HuH-7 (cell line): ENCODE results near the gene TEX50.
"Not testable (repeated sequence)": the region's sequence is repeated elsewhere in the genome, so short reads cannot be mapped to it uniquely, and the experiment has no call there.

Source experiments
- DNase-seq: peaks from one replicate; pipeline ENCODE4 v3.0.0; 2011; ENCODE audit warnings: low spot score

TEX50 gene, protein sequence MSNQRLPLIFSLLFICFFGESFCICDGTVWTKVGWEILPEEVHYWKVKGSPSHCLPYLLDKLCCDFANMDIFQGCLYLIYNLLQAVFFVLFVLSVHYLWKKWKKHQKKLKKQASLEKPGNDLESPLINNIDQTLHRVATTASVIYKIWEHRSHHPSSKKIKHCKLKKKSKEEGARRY

DNA sequence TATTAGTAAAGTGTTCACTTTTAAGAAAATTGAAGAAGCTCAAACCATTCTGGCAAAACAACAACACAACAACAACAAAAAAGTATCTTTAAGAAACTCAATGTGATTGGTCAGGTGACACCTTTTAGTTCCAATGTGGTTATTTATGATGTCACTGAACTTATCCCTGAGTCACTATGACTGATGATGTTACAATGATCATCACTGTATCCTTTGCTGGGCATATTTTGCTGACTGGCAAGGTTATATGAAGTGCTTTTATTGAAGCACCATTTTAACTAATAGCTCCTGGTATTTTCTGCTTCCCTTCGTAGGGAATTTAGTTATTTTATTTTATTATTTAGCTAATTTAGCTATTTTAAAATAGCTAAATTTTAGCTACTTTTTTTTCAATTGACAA lies at the start of gene TEX50:
TEX50 (plus strand) TSS at position 223 of the 400 bp plus-strand sequence. CDS start 184 bp downstream, outside the sequence.
- no peak for DNase-seq

DNA sequence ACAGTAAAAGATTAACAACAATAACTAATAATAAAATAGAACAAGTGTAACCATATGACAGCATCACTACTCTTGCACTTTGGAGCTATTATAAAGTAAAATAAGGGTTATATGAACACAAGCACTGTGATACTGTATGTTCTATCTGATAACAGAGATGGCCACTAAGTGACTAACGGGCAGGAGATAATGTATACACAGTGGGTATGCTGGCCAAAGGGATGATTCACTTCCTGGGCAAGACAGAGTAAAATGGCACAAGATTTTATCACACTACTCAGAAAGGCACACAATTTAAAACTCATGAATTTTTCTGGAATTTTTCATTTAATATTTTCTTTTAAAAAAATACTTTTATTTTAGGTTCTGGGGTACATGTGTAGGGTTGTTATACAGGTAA lies 44.6 kb upstream of the TEX50 start:
- no peak for DNase-seq

DNA sequence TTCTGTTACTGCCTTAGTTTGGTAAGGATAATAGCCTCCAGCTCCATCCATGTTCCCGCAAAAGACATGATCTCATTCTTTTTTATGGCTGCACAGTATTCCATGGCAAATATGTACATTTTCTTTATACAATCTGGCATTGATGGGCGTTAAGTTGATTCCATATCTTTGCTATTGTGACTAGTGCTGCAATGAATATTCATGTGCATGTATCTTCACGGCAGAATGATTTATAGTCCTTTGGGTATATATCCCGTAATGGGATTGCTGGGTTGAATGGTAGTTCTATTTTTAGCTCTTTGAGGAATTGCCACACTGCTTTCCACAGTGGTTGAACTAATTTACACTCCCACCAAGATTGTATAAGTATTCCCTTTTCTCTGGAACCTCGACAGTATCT lies 44.0 kb upstream of the TEX50 start:
- DNase-seq = not testable (repeated sequence)

DNA sequence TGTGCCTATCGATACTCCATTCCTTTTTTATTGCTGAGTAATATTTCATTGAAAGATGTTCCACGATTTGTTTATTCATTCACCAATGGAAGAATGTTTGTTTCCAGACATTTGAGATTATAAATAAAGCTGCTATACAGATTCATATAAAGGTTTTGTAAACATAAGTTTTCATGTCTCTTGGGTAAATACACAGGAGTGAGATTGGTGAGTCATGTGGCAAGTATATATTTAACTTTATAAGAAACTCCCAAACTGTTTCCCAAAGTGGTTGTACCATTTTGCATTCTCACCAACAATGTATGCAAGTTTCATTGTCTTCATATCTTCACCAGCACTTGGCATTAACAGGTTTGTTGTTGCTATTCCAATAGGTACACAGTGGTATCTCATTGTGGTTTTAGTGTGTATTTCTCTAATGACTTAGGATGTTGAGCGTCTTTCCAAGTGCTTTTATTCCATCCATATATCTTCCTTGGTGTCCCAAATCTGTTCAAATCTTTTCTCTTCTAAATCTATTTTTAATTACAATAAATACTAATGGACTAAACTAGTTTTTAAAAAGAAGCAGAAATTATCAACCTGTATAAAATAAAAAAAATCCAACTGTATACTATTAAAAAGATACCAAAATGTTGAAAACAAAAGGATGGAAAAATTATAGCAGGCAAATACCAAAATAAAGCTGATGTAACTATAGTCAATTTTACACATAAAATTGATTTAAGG lies 38.9 kb upstream of the TEX50 start:
- no peak for DNase-seq

DNA sequence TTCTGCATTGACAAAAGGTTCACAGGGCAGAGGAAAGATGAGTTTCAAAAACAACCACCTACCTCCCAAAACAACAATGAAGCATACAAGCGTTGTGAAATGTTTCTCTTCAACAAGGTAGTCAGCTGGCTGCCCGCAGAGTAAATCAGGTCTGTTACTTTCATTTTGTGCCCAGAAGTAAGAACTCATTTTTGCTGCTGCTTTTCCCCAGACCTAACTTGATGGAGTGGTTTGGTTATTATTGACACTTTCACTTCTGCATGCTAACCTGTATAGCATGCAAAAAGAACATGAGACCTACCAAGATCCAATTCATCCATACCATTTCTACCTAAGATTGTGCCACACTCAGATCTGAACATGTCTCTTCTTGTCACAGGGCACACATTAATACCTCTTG lies 33.5 kb upstream of the TEX50 start:
- DNase-seq = no peak

DNA sequence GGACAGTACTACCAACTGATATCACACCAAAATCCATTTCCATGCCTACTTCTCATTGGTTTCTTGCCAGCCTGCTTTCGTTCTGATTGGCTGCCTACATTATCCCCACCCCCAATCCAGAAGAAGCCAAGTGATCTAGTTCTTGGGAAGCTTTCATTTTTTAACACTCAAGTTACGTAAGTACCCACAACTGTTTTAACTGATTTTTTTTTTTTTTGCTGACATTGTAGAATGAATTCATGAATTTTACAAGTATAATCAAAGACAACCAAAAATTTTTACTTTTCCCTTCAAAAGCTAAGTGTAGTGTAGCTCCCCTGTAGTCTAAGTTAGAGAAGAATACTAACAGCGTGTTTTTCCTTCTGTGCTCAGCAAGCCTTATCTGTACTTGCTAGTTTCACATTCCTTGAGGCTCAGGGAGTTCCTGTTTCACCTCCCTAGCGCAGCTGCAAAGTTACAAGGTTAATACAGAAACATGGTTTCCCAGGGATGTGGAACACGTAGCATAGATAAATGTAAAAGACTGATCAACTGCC lies 32.0 kb upstream of the TEX50 start, which contains the start of gene SLC9C2:
SLC9C2 (minus strand) TSS at position 17 of the 536 bp plus-strand sequence. CDS start 1,296 bp downstream, outside the sequence.
- no peak for DNase-seq

DNA sequence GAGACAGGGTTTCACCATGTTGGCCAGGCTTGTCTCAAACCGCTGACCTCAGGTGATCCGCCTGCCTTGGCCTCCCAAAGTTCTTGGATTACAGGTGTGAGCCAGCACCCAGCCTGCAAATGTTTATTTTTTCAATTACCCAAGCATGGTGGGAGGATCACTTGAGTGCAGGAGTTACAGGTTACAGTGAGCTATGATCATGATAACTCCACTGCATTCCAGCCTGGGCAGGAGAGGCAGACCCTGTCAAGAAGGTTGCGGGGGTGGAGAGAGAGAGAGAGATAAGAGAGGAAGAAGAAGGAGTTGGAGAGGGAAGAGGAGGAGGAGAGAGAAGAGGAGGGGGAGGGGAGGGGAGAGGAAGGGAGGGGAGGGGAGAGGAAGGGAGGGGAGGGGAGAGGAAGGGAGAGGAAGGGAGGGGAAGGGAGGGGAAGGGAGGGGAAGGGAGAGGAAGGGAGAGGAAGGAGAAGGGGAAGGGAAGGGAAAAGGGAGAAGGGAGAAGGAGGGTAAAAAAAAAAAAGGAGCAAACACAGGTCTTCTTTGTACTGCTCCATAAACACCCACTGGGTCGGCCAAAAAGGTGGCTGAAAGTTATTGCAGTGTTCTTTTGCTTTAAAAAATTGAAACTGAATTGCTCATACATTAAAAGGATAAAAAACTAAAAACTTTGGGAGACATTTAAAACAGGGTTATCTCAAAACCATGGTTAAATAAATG lies 26.5 kb upstream of the TEX50 start:
- DNase-seq = no peak

DNA sequence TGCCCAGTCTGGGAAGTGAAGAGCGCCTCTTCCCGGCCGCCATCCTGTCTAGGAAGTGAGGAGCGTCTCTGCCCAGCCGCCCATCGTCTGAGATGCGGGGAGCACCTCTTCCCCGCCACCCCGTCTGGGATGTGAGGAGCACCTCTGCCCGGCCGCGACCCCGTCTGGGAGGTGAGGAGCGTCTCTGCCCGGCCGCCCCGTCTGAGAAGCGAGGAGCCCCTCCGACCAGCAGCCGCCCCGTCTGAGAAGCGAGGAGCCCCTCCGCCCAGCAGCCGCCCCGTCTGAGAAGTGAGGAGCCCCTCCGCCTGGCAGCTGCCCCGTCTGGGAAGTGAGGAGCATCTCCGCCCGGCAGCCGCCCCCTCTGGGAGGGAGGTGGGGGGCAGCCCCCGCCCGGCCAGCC lies 22.1 kb upstream of the TEX50 start:
- not testable (repeated sequence) for DNase-seq

DNA sequence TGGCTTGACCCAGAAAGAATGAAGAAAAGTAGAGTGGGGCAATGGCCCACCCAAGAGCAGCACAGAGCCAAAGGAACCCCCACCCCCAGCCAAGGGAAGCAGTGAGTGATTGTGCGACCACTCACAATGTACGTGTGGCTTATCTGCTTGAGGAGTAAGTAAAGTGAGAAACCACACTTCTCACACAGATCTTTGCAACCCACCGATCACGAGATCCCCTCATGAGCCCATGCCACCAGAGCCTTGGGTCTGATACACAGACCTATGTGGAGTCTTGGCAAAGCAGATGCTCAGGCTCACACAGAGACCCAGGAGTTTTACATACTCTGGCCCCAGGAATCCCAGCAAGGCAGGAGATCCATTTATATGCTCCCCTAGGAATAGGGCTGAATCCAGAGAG lies 18.3 kb upstream of the TEX50 start:
- DNase-seq = no peak

DNA sequence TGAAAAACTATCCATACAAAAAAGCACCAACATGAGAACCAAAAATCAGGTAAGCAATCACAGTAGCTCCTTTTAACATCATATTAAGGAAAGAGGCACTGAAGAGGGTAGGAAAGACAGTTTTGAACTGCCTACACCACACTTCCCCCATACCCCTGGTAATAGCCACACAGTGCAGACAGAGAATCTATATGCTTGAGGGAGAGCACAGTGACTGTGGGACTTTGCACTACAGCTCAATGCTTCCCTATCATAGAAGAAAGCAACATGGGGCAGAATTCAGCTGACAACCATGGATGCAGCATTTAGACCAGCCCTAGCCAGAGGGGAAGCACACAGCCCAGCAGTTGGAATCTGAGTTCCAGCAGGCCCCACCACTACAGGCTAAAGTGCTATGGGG lies 7.9 kb upstream of the TEX50 start:
- no peak for DNase-seq

DNA sequence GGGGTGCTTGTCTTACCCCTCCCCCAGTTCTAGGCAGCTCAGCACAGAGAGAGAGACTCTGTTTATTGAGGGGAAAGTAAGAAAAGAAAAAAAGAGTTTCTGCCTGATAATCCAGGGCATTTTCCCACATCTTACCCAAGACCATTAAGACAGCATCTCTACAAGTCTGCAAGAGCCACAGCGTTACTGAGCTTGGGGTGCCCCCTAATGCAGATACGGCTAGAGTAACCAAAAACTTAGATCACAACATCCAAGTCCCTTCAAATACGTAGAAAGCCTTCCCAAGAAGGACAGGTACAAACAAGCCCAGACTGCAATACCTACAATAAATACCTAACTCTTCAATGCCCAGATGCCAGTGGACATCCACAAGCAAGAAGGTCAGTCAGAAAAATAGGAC lies 6.2 kb upstream of the TEX50 start:
- DNase-seq = no peak

DNA sequence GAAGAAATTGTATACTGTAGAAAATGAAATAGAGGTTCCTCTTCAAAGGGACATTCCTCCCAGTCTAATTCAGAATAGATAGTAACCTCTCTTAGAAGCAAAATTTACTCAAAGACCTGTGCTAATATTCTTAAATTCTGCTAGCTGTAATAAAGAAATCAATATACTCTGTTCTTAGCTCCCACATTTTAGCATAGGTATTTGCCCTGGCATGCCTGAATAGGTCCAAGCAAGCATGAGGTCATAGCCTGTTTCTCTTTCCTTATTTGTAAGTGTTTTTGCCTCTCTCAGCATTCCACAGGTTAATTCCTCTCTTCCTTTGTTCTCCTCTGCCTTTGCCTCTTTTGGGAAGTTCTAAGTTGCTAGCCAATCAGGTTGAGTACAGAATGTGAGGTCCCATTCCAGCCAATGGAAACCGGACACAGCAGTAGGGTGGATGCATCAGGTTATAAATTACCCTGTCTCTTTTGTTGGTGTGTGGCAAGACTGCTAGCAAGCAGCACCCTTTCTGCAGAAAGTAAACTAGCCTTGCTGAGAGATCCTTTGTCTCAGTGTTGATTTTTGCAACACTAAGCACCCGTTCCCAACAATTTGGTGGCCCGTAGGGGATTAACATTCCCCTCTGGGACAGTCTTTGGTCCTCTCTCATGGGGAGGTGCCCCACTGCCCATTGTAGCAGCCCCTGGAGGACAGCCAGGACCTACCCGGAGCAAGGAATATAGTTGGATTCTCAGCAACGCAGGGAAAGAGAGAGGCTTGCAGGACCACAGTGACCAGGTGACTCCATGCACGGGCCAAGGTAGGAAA lies 2.3 kb downstream of the TEX50 start:
- DNase-seq = not testable (repeated sequence)

DNA sequence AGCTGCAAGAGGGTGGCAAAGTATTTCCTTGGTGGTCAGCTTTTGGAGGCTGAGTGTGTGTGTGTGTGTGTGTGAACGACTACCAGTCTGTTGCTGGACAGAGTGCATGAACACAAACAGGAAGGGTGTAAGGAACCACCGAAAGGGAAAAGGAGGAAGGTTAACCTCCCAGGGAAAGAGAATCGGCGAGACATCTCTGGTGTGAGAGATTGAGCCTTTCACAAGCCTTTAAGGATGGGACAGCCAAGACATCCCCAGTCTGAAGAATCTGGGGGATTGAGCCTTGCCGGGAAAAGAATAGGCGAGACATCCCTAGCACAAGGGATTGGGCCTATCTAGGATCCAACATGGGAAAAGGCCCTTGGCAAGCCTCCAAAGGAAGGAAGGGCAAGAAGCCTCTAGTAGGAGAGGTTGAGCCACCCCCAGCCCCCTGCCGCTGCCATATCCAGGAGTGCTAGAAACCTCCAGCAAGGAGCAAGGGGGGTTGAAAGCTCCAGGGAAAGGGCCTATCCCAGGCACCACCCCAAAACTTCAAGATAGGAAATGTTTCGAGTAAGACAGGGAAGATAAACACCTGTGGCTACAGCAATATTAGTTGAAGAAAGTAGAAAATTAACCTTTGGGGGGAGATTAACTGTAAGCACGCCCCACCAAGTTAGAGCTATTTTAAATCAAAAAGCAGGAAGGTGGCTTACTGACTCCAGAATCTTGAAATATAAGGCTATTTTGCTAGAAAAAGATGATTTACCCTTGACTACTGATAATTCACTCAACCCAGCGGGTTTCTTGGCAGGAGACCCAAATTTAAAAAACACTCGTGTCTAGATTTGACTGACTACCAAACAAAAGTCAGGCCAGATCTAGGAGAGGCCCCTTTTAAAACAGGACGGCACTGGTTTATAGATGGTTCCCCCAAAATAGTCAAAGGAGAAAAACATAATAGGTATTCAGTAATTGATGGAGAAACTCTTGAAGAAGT lies 3.2 kb downstream of the TEX50 start:
- no peak for DNase-seq

DNA sequence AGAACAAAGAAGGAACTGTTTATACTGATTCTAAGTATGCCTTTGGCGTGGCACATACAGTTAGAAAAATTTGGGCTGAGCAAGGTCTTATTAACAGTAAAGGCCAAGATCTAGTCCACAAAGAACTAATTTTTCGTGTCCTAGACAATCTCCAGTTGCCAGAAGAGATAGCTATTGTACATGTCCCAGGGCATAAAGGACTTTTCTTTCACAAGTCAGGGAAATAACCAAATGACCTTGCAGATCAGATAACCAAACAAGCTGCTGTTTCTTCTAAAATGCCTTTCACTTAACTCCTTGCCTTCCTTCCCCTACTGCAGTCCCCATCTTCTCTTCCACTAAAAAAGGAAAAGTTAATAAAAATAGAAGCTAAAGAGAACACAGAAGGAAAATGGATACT lies 4.0 kb downstream of the TEX50 start:
- DNase-seq = no peak

DNA sequence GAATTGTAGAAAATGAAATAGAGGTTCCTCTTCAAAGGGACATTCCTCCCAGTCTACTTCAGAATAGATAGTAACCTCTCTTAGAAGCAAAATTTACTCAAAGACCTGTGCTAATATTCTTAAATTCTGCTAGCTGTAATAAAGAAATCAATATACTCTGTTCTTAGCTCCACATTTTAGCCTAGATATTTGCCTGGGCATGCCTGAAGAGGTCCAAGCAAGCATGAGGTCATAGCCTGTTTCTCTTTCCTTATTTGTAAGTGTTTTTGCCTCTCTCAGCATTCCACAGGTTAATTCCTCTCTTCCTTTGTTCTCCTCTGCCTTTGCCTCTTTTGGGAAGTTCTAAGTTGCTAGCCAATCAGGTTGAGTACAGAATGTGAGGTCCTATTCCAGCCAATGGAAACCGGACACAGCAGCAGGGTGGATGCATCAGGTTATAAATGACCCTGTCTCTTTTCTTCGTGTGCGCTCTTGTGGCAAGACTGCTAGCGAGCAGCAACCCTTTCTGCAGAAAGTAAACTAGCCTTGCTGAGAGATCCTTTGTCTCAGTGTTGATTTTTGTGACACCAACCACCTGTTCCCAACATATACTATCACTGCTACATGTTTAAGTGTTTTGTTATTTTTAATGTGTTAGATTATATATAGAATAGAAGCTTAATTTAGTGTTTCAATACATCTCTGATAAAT lies 7.5 kb downstream of the TEX50 start:
- DNase-seq = not testable (repeated sequence)

DNA sequence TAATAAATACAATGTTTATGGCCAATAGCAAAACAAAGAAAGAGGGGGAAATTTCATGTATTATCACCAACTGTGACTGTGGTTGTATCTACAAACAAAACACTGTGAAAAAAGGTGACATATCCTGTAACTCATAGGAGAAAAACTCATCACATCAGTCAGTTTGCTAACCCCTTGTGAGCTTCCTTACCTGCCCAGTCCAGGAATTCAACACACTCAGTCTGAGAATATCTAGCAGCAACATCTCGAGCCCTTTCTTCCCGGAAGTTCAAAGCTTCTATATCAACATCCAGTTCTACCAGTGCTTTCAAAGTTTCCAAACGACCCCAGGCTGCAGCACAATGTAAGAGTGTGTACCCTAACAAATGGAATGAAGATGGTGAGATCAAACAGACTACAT lies 11.5 kb downstream of the TEX50 start:
- DNase-seq = no peak

DNA sequence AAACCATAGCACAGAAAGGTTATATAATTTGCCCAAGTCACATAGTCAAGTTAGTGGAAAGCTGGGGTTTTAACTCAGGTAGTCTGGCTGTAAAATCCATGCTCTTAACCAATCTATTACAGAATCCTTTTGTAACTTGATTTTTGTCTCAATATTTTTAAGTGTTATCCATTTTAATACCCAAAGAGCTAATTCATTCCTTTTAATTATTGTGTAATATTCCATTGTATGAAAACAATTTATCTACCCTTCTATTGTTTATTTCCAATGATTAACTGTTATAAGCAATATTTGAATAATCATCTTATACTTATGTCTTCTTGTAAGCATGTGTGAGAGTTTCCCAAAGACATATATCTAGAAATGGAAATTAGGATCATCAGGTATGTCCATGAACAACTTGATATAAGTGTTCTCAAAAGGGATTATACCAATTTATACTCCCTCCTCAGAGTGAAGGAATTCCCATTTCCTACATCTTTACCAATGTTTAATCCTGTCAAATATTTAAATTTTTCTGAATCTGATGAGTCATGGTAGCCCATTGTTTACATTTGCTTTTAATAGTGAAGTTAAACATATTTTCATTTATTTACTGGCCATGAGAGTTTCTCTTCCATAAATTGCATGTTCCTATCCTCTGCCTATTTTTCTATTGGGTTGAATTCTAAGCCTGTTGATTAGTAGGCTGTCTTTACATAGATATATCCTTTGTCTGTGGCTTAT lies 13.9 kb downstream of the TEX50 start:
- DNase-seq = no peak

DNA sequence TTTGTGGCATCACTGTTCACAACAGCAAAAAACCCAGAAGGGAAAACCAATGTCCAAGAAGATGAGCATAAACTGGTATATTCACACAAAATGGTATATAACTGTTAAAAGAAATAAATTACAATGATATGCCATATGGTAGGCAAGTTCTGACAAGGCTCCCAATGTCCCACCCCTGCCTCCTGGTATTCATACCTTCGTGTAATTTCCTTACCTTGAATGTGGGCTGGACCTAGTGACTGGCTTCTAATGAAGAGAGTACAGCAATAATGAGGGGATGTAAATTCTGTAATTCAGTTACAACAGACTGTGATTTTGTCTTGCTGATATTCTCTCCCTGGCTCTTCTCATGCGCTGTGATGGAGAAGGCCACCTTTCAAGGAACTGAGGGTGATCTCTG lies 25.2 kb downstream of the TEX50 start:
- no peak for DNase-seq

DNA sequence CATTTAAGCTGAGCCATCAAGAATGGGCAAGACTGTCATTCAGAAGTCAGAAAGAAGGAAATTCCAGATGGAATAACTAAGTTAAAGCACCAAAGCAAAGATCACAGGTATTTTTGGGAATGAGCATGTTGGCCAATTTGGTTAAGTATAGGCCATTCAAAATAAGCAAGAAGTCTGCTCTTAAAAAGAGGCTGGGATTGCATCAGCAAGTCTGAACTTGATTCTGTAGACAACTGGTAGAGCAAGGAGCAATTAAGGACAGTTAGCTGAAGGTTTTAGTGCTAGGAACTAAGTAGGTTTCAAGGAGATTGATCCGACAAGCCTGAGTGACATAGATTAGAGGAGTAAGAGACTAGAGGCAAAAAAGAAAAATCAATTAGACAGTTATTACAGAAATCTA lies 26.1 kb downstream of the TEX50 start:
- DNase-seq = no peak

DNA sequence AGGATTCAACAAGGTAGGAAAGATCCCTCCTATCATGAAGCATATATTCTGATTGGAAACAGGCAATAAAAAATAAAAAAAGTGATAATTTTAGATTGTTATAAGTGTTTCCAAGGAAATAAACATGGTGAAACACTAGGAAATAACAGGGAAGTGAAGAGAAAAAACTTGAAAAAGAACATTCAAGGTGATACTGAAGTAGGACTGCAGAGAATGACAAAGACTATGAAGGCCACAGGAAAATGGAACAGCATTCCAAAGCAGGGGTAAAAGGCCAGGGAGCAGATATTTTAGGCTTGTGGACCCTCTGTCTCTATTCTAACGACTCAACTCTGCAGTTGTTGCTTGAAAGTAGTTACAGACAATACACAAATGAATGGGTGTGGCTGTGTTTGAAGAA lies 26.6 kb downstream of the TEX50 start:
- no peak for DNase-seq
